Fibroblast of peridontal ligament (primary cell): ENCODE measurements around the gene ANKRD66.
A peak's percentile ranks its signal among the peaks of the same experiment; 100 is the strongest.
"Not testable (repeated sequence)": the region's sequence is repeated elsewhere in the genome, so short reads cannot be mapped to it uniquely, and the experiment has no call there.

Experiments used
- DNase-seq: peaks from one replicate; pipeline ENCODE4 v3.0.0-alpha.2; 2010; ENCODE audit errors: extremely low read depth

ANKRD66 gene

DNA sequence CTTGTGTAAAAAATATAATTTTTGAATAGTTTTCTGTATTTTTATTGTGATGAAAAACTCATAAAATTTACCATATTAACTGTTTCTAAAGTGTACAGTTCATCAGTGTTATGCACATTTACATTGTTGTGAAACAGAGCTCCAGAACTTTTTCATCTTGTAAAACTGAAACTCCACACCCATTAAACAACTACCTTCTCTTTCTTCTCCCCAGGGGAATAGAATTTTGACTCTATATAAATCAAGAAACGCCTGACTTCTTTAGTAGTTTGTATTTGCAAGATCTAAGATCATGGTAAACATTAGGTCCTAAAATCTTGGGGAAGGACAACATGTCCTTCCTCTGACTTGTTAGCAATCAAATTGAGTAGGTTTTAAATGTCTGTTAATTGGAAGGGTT lies 9.1 kb downstream of the ANKRD66 start:
- no peak for DNase-seq

DNA sequence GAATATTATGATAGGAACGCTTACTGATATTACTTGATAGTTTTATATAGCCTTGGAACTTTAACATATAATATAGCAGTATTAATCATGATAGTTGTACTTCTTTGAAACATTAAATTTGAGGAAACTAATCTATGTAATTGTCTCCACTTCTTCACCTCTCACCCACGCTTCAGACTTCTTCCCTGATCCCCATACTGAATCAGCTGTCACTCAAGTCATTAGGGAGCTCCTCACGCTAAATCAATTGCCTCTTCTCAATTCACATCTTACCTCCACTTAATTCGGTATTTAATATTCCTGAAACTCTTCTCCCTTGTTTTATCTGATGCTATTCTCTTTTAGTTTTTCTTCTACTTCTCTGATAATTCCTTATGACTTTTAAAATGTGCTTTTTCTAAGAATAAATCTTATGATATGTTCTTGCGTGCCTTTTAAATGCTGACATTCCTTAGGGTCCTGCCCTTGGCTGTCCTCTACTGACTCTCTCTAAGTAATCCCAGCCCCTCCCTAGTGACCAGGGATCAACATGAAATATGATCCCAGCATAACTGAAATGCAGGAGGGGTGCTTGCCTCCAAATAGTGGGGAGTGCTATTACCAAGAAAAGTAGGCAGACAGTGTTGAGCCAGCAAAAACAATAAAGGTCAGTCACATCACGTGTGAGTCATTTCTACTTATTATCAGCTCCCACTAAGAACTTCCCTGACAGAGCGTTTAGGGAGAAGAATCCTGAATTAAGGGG lies 9.9 kb downstream of the ANKRD66 start:
- DNase-seq = no peak

DNA sequence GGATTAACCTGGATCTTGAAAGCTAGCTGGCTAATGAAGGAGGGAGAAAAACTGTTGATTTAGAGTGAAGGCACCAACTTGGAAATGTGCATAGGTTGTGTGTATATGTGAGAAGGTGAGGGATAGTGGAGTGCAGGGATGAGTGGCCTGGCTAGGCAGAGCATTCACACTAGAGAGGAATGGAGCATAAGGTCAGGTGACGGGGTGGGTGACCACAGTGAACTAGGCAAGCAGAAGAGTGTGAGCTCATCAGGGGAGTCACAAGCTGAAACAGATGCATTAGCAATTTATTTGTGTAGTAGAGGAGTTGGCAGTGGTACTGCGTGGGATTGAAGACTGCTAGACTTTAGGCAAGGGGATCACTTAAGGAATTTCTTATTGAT lies 10.5 kb downstream of the ANKRD66 start:
- DNase-seq = no peak

DNA sequence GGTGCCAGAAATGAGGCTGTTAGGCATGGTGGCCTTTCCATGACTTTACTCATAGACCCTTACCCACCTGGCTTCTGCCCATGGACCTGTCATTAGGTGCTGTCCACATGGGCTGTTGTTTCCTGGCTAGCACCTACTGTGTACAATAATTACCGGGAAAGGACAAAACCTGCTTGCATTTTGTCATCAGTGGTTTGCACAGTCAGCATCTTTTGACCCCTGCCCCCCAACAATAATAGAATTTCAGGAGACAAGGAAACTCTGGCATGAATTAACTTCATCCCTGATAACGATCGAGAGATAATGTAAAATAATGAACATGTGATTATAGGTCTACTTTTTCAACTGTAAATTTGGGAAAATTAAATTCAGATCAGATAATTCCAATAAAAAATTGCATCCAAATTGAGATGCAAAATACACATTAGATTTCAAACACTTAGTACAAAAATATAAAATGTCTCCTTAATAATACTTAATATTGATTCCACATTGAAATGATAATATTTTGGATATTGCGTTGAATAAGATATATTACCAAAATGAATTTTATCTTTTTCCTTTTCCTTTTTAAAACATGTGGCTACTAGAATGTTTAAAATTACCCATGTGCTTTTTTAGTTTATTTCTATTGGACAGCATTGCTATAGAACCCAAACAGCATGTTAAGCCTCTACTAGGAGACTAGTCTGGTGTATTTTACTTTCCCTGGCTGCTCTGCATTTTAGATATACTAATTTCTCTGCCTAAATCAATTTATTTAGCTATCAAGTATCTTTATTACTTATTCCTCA lies 12.4 kb downstream of the ANKRD66 start:
- no peak for DNase-seq

DNA sequence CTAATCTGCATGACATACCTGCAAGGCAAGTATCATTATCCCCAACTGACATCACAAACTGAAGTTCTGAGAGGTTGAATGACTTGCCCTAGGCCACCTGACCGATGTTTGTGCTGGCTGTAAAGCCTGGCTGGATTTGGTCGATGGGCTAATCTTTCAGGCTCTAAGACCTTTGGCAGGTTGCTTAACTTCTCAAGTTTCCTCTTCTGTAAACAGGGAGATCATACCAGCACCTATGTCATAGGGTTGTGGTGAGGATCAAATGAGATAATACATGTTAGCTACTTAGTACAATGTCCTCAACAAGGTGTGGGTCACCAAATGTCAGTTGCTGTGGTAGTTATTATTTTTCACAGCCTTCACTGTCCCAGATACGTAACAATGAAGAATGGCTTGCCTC lies 14.2 kb downstream of the ANKRD66 start:
- no peak for DNase-seq

DNA sequence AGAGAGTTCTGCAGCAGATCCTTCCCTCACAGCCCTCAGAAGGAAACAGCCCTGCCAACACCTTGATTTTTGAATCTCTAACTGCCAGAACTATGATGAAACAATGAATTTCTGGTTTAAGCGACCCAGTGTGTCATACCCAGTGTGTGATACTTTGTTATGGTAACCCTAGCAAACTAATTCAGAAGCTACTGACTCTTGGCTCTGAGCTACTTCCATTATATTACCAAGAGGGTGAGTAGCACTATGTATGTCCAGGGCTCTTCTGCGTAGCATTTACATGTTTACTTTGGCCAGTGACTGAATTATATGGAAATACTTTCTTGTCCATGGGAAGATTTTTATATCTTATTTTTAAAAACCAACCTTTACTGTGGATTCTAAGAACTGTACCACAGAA lies 16.7 kb downstream of the ANKRD66 start:
- DNase-seq = no peak

DNA sequence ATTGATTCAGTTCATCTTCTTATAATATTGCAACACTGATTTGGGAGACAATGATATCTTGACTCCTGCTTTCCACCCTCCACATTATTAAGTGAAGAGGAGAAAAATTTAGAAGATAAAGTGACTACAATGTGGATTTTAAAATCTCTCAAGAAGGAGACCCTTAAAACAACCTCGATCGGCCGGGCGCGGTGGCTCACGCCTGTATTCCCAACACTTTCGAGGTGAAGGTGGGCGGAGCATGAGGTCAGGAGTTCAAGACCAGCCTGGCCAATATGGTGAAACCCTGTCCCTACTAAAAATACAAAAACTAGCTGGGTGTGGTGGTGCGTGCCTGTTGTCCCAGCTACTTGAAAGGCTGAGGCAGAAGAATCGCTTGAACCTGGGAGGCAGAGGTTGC lies 17.5 kb downstream of the ANKRD66 start:
- DNase-seq = not testable (repeated sequence)

DNA sequence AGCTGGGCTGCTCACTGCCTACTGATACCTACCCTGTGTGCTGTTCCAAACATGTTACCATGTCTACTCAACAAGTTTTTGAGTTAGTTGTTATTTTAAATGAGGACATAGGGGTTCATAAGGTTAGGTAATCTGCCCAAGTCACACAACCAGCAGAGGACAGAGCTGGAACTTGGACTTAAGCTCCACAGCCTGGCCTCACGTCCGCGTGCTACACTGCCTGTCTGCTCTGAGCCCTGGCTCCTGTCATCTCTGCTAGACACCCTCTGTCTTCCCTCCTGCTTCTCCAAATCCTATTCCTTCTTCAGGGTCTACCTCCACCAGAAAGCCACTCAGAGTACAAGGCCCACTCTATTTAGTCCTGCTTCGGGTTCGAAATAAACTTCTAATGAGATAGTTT lies 18.2 kb downstream of the ANKRD66 start:
- DNase-seq = no peak

DNA sequence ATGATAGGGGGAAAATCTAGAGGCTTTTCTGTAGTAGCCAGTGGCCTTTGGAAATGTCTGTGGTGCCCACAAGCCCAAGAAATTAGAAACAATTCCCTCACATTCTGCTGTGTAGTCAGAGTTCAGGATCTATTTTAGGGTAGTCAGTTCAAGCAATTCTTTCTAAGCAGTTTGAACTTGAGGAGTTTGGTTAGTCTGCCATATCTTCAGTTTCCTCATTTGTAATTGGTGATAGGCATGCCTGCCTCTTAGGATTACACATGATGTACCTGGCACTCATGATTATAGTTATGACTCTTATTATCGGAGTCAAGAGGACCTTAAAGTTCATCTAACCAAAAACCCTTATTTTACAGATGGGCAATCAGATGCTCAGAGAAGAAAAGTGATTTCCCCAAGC lies 25.3 kb downstream of the ANKRD66 start:
- no peak for DNase-seq

DNA sequence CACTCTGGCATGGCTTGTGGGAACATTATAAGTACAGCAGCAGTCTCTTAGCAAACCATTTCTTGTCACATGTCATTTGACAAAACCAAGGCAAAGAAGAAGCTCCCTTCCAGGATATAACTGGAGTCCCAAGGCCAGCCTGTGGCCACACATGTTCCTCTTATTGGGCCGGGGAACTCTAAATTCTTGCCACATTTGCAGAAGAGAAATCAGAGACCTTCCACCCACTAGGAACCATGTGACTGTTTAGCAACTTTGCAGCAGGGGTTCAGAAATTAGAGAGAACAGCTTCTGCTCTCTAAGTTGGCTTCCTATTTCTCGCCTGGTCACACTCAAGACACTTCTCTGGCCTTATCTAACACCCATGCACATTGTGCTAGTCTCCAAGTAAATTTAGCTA lies 26.0 kb downstream of the ANKRD66 start:
- DNase-seq = no peak

DNA sequence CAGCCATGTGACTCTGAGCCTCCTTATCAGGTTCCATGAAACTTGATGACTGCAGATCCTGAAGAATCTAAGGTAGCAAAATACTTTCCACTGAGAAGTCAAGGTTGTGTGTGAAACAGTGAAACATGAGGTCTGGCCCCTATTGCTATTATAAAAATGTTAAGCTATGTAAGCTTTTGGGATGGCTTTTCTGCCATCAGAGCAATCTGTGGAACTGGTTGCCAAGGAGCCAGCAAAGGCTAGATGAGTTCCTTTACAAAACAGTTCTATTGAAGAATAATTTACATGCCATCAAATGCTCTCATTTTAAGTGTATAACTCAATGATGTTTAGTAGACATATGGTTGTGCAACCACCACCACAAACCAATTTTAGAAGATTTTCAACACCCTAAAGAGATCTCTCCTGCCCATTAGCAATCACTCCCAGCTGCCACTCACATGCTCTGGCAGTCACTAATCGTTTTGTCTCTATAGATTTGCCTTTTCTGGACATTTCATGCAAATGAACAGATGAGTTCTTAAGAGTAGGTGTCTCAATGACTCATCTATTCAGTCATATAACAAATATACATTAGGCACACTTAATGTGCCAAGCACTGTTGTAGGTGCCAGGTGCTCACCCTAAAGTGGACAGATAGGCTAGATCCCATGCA lies 26.6 kb downstream of the ANKRD66 start:
- DNase-seq = no peak

DNA sequence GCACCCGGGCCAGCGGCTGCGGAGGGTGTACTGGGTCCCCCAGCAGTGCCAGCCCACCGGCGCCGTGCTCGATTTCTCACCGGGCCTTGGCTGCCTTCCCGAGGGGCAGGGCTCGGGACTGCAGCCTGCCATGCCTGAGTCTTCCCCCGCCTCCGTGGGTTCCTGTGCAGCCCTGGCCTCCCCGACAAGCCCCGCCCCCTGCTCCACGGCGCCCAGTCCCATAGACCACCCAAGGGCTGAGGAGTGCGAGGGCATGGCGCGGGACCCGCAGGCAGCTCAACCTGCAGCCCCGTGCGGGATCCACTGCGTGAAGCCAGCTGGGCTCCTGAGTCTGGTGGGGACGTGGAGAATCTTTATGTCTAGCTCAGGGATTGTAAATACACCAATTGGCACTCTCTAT lies 28.0 kb downstream of the ANKRD66 start:
- DNase-seq = not testable (repeated sequence)

DNA sequence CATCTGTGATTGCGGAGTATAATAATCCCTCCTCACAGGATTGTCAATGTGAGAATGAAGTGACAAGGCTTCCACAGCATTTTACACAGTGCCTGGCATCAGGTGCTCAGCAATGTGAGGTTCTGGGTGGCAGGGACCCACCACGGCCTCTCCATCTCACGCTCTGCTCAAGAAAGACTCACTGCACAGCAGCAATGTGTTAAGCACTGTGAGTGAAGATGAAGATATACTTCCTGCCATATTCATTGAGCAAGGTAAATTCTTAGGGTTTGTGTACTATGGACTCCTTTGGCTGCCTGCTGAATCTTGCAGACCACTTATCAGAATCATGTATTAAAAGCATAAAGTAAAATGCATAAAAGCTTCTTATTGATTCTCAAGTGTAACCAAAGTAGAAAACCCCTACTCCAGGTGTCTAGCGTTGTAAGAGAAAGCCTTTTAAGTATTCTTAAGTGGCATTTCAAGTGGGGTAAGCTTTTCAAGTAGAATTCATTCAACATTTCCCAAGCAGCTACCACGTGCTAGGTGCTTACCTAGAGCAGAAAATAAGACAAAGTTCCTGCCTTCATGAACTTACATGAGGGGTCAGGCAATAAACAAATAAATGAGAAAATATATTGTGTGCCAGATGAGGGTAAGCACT lies 29.5 kb downstream of the ANKRD66 start:
- no peak for DNase-seq

DNA sequence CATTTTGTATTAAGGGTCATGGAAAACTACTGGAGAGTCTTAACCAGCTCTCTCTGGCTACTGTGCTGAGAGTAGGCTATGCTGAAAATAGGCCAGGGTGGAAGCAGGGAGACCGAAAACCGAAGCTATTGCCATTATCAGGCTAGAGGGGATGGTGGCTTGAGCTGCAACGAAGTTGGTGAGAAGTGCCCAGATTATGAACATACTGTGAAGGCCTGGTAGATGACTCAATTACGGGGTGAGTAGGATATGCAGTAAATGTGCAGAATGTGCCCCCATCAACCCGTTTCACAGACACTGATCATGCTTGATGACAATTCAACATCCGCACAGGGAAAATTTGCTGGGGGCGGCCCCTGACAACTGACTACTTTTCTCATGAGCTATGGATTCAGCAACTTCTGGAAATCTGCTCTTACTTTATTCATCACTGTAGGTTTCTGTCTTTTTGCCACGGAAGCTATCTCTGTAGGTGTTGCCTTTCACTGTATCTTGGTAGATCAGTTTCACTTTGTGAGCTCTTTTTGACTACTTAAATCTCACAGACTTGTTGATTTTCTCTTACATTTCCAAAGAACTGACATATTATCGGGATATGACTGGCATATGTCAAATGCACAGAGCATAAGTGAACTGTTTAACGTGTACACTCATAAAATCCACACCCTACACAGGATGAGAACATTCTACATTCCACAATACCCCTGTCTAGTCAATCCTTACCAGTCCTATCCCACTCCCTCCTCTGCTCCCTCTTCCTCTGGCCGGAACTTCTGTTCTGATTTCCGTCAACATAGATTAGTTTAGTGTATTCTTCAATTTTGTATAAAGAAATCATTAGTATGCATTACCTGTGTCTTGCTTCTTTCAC lies 31.0 kb downstream of the ANKRD66 start:
- no peak for DNase-seq

DNA sequence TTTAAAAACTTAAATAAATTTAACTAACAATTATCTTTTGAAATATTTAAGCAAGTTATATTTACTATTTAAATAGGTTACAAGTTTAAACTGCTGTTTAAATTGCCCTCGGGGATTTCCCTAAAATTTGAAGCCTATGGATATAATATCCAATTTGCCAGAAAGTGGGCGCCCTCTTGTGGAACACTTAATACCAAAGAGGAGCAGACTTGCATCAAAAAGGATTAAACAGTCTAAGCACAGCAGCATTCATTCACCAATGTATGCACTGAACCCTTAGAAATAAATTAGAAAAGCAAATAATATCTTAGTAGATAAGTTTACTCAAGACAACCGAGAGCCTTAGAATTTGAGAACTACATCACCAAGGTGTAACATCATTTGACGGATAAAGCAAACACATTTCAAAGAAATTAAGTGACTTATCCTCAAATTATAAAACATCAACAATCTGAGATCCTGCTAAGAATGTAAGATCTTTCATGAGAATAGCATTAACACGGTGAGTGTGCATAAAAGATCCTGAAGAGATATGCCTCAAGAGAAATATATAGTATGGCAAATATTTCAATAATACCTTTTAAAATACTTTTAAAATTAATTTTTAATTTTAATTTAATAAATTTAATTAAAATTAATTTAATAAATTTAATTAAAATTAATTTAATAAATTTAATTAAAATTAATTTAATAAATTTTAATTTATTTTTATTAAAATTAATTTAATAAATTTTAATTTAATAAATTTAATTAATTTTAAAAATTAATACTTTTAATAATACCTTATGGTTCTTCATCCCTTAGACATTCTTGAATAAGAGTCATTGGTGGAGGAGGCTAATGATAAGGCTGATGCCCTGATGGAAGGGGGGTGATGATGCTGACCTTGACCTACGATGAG lies 35.0 kb downstream of the ANKRD66 start:
- peak; percentile 69 for DNase-seq

DNA sequence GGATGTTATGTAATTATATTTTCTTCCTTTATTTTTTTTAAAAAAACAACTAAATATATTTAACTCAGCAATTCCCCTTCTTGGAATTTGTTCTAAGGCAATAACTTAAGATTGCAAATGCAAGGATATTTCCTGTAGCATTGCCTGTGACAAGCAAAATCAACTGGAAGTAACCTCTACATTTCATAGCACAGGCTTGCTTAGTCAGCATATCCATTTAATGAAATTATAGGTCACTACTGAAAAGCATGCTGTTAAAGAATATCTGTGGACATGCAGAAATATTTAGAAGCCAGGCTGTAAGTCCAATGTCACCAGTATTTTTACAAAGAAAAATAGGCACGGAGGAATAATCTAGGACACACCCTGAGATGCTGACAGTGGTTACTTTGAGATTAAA lies 37.8 kb downstream of the ANKRD66 start:
- DNase-seq = no peak

DNA sequence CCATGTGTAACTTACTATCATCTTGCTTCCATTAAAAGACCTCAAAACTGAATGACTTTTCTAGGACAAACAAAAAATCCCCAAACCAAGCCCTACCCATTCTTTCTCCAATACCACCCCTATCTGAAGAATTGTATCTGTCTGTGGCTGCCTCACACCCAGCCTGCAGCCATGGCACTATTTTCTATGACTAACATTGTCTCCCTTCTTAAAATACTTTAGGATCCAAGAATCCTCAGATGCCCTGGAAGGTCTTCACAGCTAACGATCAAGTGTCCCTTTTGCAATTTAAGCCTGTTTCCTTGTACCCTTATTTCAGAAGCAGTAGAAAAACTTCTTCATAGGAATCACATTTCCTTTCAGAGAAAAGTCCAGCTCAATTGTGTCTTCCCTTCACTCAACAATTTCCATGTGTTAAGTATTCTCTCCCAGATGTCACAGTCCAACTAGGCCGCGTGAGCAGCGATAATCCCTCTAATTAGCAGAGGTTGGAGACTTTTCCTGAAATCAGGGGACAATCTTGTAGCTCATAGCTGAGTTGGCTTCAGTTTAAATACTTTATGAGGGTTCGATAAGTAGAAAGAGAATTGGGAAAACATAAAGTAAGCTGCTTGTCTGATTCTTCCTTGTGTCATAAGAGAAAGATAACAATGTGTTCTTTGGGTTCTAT lies 41.3 kb downstream of the ANKRD66 start:
- no peak for DNase-seq

DNA sequence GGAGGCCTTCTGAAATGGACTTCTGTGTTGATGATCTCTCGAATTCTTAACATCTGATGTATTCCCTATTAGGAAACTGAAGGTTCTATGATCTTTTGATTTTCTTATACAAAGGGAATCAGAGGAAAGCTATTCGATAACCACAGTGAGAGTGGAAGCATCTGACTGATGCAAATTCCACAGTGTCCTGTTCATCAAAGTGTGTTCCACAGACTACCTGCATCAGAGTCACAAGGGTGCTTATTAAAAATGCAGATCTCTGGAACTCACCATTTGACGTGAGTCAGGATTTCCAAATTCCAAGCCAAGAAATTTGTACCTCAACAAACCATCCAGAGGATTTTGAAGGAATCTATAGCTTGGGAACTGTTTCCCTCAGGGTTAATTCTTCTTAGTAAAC lies 42.1 kb downstream of the ANKRD66 start:
- DNase-seq = no peak

DNA sequence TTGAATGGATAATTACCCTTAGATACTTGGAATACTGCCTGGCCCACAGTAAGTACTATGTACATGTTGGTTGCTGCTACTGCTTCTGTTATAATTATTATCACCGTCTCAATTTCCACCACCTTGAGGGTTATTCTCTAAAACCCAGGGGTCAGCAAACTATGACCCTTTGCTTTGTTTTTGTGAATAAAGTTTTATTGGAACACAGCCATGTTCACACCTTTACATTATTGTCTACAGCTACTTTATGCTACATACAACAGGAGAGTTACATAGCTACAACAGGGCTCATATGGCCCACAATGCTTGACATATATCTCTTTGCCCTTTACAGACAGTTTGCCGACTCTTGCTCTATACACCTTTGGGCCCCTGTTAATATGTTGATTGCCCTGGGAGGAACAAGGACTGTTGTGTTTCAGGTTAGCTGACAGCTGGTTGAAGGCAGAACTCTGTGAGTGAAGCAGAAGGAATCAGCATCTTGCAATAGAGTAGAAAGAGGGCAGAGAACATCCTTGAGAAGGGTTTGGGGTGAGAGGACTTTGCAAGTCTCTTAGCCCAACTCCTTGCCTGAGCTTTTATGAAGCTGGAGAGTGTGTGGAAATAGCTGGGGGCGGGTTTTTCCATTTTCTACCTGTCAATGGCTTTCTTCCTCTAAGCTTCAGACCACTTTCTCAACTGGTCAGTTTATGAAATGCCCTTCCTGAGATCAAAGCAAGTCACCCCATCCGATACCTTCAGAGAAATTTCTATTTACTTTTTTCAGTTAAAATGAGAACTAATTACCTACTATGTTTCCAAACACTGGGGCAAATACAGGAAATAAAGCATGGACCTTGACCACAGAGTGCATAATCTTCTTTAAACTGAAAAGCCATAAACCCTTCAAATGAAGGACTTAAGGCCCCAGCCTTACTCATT lies 43.0 kb downstream of the ANKRD66 start:
- no peak for DNase-seq
